Neutrophil (primary cell): ENCODE measurements around the gene PRPF38A.

Experiments
- H3K27ac ChIP-seq: fragments of 200-600 bp; sonication (generic); 2 replicates; pipeline ENCODE4 v1.5.1; 2016; ENCODE audit warnings: mild to moderate bottlenecking, moderate library complexity
- H3K27me3 ChIP-seq: fragments of 200-600 bp; sonication (generic); 2 replicates; pipeline ENCODE4 v1.6.0; 2016; ENCODE audit warnings: mild to moderate bottlenecking
- H3K36me3 ChIP-seq: fragments of 200-600 bp; sonication (generic); 2 replicates; pipeline ENCODE4 v1.5.1; 2017
- H3K4me1 ChIP-seq, 2 experiments: fragments of 200-600 bp in 1 of 2; sonication (generic) in 1 of 2; 1 replicate in 1 of 2; 2 replicates in 1 of 2; pipeline versions ENCODE4 v1.5.1 to v1.6.1; 2013 to 2016; ENCODE audit warnings: low read depth in 1 of 2, low read length in 1 of 2, mild to moderate bottlenecking in 1 of 2, moderate library complexity in 1 of 2; ENCODE audit not compliant: control insufficient read depth in 1 of 2, insufficient read depth in 1 of 2
- H3K4me3 ChIP-seq, 2 experiments: fragments of 200-600 bp in 1 of 2; sonication (generic) in 1 of 2; 1 replicate in 1 of 2; 2 replicates in 1 of 2; pipeline ENCODE4 v1.5.1; 2013 to 2016; ENCODE audit warnings: low read depth in 1 of 2, low read length in 1 of 2, mild to moderate bottlenecking in 1 of 2, moderate library complexity in 1 of 2
- H3K9me3 ChIP-seq: fragments of 200-600 bp; sonication (generic); 2 replicates; pipeline ENCODE4 v1.5.1; 2016
- TF ChIP-seq, protein P1 (sequence below): fragments of 200-600 bp; sonication (generic); IDR thresholded peaks from 2 replicates; pipeline ENCODE4 v1.5.1; 2016; ENCODE audit warnings: antibody characterized with exemption

Gene PRPF38A

GRCh38 chr1:52444463-52444862 is 40.1 kb downstream of the PRPF38A start:
- Histone ChIP-seq H3K36me3 (peaks cover 60% of the 10 kb centered on the region), H3K4me3 (no peak overlapping the region), H3K27ac (no peak overlapping the region), H3K4me1 (no peaks in the 10 kb centered on the region), H3K27me3 (no peaks in the 10 kb centered on the region), H3K9me3 (no peaks in the 10 kb centered on the region)
- TF ChIP-seq, protein P1, sequence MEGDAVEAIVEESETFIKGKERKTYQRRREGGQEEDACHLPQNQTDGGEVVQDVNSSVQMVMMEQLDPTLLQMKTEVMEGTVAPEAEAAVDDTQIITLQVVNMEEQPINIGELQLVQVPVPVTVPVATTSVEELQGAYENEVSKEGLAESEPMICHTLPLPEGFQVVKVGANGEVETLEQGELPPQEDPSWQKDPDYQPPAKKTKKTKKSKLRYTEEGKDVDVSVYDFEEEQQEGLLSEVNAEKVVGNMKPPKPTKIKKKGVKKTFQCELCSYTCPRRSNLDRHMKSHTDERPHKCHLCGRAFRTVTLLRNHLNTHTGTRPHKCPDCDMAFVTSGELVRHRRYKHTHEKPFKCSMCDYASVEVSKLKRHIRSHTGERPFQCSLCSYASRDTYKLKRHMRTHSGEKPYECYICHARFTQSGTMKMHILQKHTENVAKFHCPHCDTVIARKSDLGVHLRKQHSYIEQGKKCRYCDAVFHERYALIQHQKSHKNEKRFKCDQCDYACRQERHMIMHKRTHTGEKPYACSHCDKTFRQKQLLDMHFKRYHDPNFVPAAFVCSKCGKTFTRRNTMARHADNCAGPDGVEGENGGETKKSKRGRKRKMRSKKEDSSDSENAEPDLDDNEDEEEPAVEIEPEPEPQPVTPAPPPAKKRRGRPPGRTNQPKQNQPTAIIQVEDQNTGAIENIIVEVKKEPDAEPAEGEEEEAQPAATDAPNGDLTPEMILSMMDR: no peak

GRCh38 chr1:52454127-52454526 is 49.7 kb downstream of the PRPF38A start:
- Histone ChIP-seq H3K27me3 (no peaks in the 10 kb centered on the region), H3K27ac (no peak overlapping the region)

DNA sequence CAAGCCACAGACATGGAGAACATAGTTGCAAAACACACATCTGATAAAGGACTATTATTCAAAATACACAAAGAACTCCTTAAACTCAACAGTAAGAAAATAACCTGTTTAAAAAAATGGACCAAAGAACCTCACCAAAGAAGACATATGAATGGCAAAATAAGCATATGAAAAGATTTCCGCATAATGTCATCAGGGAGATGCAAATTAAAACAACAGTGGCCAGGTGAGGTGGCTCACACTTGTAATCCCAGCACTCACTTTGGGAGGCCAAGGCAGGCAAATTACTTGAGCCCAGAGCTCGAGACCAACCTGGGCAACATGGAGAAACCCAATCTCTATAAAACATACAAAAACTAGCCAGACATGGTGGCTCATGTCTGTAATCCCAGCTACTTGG is 50.4 kb downstream of the PRPF38A start:
- peaks cover 26% of the 10 kb centered on the region for H3K36me3 ChIP-seq
- no peak overlapping the region for H3K27ac ChIP-seq
- TF ChIP-seq, protein P1: no peak
- H3K4me1 ChIP-seq: peaks cover 3 to 9% of the 10 kb centered on the region in 2 experiments
- no peaks in the 10 kb centered on the region for H3K27me3 ChIP-seq
- H3K4me3 ChIP-seq: no peak overlapping the region
- H3K9me3 ChIP-seq: no peaks in the 10 kb centered on the region

More at GRCh38 chr1:52454127-52454526, 49.7 kb downstream of the PRPF38A start:
- H3K36me3 ChIP-seq: peaks cover 26% of the 10 kb centered on the region
- H3K4me3 ChIP-seq: no peak overlapping the region
- H3K9me3 ChIP-seq: no peaks in the 10 kb centered on the region
- H3K4me1 ChIP-seq: peaks cover 3 to 9% of the 10 kb centered on the region in 2 experiments
- TF ChIP-seq, protein P1: no peak

GRCh38 chr1:52455686-52456085 is 51.3 kb downstream of the PRPF38A start:
- peaks cover 3 to 9% of the 10 kb centered on the region in 2 experiments for H3K4me1 ChIP-seq
- TF ChIP-seq, protein P1: no peak
- no peak overlapping the region for H3K27ac ChIP-seq
- no peaks in the 10 kb centered on the region for H3K27me3 ChIP-seq
- H3K4me3 ChIP-seq: no peak overlapping the region
- peaks cover 24% of the 10 kb centered on the region for H3K36me3 ChIP-seq
- no peaks in the 10 kb centered on the region for H3K9me3 ChIP-seq

DNA sequence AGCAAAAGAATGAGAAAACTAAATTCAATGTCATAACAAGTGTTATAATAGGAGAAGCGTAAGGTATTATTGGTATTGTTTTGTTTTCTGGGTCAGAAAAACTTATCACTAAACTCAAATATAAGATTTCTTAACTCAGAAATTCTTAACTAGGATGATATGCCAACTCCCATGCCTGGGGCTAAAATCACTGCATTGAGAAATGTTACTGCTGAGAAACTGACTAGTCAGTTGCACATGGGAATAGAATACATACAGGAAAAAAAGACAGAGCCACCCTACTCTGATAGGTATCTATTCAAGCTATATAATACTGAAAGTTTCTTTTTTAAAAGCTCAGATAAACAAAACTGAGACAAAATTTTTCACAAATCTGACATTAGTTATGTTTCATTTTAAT is 56.3 kb downstream of the PRPF38A start:
- peaks cover 21% of the 10 kb centered on the region for H3K36me3 ChIP-seq
- no peaks in the 10 kb centered on the region for H3K4me1 ChIP-seq
- no peaks in the 10 kb centered on the region for H3K9me3 ChIP-seq
- TF ChIP-seq, protein P1: no peak
- no peak overlapping the region for H3K4me3 ChIP-seq
- no peak overlapping the region for H3K27ac ChIP-seq
- no peaks in the 10 kb centered on the region for H3K27me3 ChIP-seq

GRCh38 chr1:52461821-52462220 is 57.4 kb downstream of the PRPF38A start:
- H3K36me3 ChIP-seq: peaks cover 24% of the 10 kb centered on the region
- H3K4me1 ChIP-seq: no peaks in the 10 kb centered on the region
- no peaks in the 10 kb centered on the region for H3K9me3 ChIP-seq
- no peak overlapping the region for H3K27ac ChIP-seq
- no peaks in the 10 kb centered on the region for H3K27me3 ChIP-seq
- TF ChIP-seq, protein P1: no peak
- no peak overlapping the region for H3K4me3 ChIP-seq
